SK-N-MC (cell line): ENCODE measurements around the gene FAM53B.

Experiments used
- DNase-seq: peaks from one replicate; pipeline ENCODE4 v3.0.0-alpha.2; 2011; ENCODE audit warnings: low read depth, low spot score
- H3K27ac ChIP-seq: fragments of 200-600 bp; sonication (generic); 2 replicates; pipeline ENCODE4 v1.5.1; 2016; ENCODE audit warnings: mixed run types
- H3K36me3 ChIP-seq: fragments of 200-600 bp; sonication (generic); 2 replicates; pipeline ENCODE4 v1.6.1; 2017; ENCODE audit warnings: antibody characterized with exemption, low read length, mixed read lengths; ENCODE audit not compliant: insufficient read depth
- H3K4me3 ChIP-seq: fragments of 200-600 bp; sonication (generic); 2 replicates; pipeline ENCODE4 v1.5.1; 2016
- H3K9ac ChIP-seq: fragments of 200-600 bp; sonication (generic); 2 replicates; pipeline ENCODE4 v1.8.0; 2017; ENCODE audit warnings: mixed run types, mixed read lengths; ENCODE audit not compliant: insufficient read length
- H3K9me3 ChIP-seq: fragments of 200-600 bp; sonication (generic); 2 replicates; pipeline ENCODE4 v1.6.1; 2017; ENCODE audit warnings: low read depth, mild to moderate bottlenecking, antibody characterized with exemption, low read length, moderate library complexity, mixed read lengths
- EZH2 ChIP-seq: fragments of 200-600 bp; sonication (generic); IDR thresholded peaks from one replicate; pipeline ENCODE4 v1.6.1; 2017; ENCODE audit warnings: antibody characterized with exemption
- FOXP2 ChIP-seq: optimal IDR thresholded peaks from 2 replicates; pipeline ENCODE3; 2011; ENCODE audit warnings: mild to moderate bottlenecking, moderate library complexity; ENCODE audit not compliant: insufficient read depth; ENCODE audit errors: extremely low read length, control extremely low read depth
- POLR2AphosphoS5 ChIP-seq: IDR thresholded peaks from 2 replicates; pipeline ENCODE4 v1.6.1; 2012; ENCODE audit warnings: mild to moderate bottlenecking, low read depth, low read length, borderline replicate concordance

The FAM53B gene

GRCh38 chr10:124569623-124570470 lies 174.3 kb downstream of the FAM53B start:
- no peak for TF ChIP-seq POLR2AphosphoS5
- TF ChIP-seq FOXP2 = no peak
- TF ChIP-seq EZH2 = no peak
- H3K9ac ChIP-seq = no peak overlapping the region
- no peak overlapping the region for H3K27ac ChIP-seq
- no peaks in the 10 kb centered on the region for H3K9me3 ChIP-seq
- no peak for DNase-seq
- no peak overlapping the region for H3K4me3 ChIP-seq
- H3K36me3 ChIP-seq = no peaks in the 10 kb centered on the region
